HG03139 (cell line): ENCODE data around the gene ELK3.
A peak's percentile ranks its signal among the peaks of the same experiment; 100 is the strongest.

Experiments
- ATAC-seq: cut with Tn5 transposase; IDR thresholded peaks from one replicate; pipeline ENCODE4 v1.9.1; 2021; ENCODE audit not compliant: unreplicated experiment

ELK3 gene

GRCh38 chr12:96193725-96194575 lies at the start of gene ELK3:
ELK3 (plus strand) TSS chr12:96194375.
- peak; percentile 42 for ATAC-seq

DNA sequence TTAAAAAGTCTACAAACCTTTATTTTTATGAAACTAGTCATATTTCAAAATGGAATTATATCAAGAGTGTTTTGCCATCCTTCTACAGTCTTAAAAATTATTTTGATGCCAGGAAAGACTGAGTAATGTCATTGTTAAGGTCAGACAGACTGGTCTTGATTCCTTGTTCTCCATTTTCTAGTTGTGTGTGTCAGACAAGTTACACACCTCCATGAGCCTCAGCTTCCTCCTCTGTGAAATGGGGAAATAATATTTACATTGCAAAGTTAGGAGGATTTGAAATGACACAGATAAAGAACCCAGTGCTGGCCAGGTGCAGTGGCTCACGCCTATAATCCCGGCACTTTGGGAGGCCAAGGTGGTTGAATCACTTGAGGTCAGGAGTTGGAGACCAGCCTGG lies 47.4 kb upstream of the ELK3 start:
- no peak for ATAC-seq

DNA sequence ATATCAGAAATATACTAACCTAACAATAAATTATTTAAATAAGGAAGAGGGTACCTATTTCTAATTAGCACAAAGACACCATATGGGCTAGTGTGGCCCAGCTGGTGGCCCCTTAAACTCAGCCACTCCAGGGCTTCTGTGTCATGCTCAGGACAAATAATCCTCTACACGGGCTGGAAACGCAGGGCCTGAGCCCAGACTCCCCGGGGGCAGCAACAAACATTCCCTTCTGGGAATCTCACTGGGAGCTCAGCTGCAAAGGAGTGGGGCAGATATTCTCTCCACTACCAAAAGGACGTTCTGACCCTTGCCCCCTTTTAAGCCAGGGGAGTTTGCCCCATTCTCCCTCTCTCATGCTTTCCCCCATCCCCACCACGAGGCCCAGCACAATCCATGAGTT lies 43.7 kb upstream of the ELK3 start:
- no peak for ATAC-seq

- ATAC-seq: no peak
Observed at GRCh38 chr12:96152164-96152563, 42.0 kb upstream of the ELK3 start.

DNA sequence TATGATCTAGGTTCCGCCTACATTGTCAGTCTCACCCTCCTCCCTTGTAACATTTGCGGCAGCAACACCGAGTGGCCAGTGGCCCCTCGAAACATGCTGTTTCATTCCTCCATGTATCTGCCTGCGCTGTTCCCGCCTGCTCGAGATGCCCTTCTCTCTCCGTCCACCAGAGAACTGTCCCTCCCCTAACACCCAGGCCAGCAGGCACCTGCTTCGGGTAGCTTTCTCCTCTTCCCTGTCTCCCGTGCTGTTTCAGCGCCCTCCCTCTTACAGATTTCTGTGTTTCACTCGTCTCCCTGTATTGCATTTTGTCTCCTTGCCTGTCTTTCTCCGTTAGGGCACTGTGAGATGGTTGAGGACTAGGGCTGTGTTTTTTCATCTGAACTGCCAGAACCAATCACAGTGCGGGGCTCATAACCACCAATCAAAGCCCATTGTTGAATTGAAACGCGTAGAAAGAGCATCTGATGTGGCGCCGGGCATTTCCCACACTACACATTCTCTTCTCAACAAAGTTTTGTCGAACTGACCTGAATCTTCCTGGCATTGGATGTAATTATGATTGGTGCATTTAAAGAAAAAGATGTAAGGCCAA lies 40.9 kb upstream of the ELK3 start:
- ATAC-seq: no peak

GRCh38 chr12:96155181-96155580 lies 39.0 kb upstream of the ELK3 start:
- ATAC-seq: no peak

GRCh38 chr12:96155781-96156180 lies 38.4 kb upstream of the ELK3 start:
- no peak for ATAC-seq

GRCh38 chr12:96156211-96156610 lies 38.0 kb upstream of the ELK3 start:
- no peak for ATAC-seq

DNA sequence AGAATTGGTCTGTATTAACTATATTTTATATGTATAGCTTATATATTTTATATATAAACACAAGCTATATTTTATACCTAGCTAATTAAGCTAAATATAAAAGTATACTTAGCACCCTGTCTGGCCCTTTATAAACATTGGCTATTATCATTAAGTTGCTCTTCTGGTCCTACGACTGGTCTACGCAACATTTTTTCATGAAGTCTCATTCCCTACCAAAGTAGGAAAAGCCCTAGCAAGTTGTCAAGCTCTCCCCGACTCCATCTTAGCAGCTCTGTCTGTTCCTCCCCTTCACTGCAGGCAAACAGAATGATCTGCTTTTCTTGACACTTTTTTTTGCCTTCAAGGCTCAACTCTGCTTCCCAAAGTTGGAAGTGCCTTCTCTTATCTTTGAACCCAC lies 36.7 kb upstream of the ELK3 start:
- no peak for ATAC-seq

DNA sequence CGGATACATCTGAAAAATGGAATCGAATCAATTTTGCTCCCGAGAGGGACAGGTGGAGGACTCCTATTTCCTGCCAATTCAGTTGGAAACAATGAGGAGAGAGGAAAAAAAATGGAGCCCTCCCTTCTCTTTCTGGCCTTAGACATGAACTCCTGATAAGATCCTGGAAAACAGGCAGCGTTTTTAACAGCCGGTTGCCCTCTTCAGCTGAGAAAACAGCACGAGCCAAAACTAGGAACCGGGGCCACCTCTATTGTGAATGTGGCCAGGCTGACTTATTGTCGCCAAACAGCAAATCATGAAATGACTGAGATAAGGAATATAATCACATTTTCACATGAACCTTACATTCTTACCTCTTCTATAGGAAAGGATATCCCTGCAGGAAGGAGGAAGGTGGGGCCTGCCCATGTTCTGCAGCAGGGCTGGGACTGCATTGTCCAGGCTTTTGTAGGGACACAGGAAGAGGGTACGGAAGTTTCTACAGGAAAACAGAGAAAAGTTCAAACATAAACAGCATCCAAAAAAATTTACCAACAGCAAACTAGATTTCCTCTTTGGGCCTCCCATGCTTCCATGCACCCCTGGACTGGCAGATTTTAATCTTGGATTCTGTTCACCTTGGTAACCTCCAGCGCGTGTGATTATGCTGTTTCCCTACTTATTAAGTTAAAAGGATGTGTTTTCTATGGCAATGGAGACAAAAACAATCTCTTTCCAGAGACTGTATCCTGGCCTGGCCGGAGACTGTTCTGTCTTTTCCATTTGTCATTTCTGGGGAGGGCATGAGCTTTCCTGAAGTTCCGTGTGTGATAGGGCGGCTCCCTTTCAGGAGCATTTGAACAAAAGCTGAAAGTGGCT lies 29.0 kb upstream of the ELK3 start:
- no peak for ATAC-seq

GRCh38 chr12:96166765-96167164 lies 27.4 kb upstream of the ELK3 start:
- ATAC-seq: no peak

GRCh38 chr12:96167492-96167891 lies 26.7 kb upstream of the ELK3 start:
- ATAC-seq: no peak

GRCh38 chr12:96170328-96170727 lies 23.8 kb upstream of the ELK3 start:
- no peak for ATAC-seq

DNA sequence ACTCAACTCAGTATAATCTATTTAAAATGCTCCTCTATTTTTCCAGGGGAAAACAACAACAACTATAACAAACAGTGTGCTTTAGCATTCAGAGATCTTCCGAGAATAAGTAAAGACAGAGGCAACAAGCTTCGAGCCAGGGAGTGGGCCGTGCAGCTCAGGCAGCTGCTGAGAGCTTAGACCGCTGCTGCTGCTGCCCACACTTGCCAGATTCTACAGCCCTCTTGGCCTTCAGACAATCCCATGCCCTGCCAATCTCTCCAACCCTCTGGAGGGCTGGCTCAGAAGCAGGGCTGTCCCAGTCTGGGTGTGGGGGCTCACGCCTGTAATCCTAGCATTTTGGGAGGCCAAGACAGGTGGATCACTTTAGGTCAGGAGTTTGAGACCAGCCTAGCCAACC lies 23.4 kb upstream of the ELK3 start:
- ATAC-seq: no peak

DNA sequence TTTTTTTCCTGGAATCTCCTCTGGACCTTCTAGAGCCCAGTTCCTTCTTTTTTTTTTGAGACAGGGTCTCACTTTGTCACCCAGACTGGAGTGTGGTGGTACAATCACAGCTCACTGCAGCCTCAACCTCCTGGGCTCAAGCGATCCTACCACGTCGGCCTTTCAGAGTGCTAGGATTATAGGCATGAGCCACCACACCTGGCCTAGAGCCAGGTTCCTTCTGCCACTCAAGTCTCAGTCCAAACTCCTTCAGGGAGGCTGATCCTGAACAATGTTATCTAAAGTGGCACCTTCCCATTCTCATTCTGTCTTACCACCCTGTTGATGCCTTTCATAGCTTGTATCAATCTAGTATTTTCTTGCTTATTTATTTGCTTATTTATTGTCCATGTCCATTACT lies 22.3 kb upstream of the ELK3 start:
- no peak for ATAC-seq

DNA sequence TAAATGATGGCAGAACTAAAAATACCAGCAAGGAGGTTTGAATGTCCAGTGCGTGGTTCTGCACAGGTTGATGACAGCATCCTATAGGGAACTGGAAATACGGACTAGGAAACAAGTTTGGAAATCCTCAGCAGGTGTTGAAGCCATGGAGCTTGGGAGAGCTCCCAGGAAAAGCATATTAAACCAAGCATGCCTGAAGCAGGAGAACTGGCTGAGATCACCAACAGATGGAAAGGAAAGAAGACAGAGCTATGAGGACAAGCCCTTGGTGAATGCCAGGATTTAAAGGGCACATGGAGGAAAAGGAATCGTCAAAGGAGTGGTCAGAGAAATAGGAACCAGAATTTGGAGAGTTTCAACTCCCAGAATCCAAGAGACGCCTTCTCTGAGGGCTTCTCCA lies 21.2 kb upstream of the ELK3 start:
- no peak for ATAC-seq

- no peak for ATAC-seq
Observed at GRCh38 chr12:96176575-96176974, 17.6 kb upstream of the ELK3 start.

- ATAC-seq: no peak
Observed at GRCh38 chr12:96177013-96177412, 17.2 kb upstream of the ELK3 start.

DNA sequence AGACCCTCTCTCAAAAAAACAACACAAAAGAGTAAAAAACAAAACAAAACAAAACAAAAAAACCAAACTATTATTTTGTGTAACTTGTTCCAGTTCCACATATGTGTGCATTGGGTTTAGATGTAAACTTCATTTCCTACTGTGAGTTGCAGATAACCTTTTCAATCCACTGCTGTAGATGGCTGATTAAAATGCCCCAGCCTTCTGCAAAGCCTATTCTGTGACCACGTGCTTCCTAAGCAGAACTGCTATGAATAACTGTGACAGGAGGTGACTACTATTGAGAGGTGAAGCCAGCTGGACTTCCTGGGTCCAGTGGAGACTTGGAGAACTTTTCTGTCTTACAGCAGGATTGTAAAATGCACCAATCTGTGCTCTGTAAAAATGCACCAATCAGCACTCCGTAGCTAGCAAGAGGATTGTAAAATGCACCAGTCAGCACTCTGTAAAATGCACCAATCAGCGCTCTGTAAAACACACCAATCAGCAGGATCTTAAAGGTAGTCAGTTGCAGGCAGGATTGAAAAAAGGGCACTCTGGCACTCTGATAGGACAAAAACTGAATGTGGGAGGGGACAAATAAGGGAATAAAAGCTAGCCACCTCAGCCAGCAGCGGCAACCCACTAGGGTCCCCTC lies 10.3 kb upstream of the ELK3 start:
- no peak for ATAC-seq

- ATAC-seq: no peak
Observed at GRCh38 chr12:96185914-96186313, 8.3 kb upstream of the ELK3 start.

DNA sequence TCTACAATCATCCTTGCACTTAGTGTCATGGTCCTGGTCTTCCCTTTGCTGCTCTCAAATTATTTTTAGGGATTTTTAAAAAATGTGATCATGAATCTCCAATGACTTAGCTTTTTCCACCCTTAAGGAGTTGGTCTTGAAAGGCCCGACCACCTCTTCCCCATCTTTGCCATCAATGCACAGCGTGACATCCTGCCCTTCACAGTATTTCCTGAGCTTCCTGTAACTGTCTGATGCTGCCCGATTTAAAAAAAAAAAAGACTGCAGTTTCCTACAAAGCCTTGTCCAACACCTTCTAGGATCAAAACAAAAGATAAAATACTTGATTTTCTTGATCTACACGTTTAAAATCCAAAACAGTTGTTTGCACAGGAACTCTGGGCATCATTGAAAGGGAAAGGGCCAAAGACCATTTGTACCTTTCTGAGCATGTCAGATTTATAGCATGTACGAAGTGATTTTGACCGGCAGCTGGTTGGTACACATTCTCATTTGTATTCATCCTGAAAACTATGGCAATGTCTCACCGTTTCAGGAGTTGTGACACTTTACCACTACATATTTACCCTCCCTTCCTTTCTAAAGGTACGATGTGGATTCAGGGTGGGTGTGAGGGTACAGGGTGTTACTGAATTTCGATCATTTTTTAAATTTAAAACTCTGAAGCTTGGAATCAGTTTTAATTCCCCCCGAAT lies 7.4 kb upstream of the ELK3 start:
- no peak for ATAC-seq
